Activated gamma-delta T cell (primary cell): ENCODE data around the gene GABRG3.

Source experiments
- DNase-seq: peaks from one replicate; lab custom pipeline; 2025; lab: John Stamatoyannopoulos, UW

GABRG3 gene

GRCh38 chr15:27101982-27102381 is 131.0 kb downstream of the GABRG3 start:
- DNase-seq, result no peak

DNA sequence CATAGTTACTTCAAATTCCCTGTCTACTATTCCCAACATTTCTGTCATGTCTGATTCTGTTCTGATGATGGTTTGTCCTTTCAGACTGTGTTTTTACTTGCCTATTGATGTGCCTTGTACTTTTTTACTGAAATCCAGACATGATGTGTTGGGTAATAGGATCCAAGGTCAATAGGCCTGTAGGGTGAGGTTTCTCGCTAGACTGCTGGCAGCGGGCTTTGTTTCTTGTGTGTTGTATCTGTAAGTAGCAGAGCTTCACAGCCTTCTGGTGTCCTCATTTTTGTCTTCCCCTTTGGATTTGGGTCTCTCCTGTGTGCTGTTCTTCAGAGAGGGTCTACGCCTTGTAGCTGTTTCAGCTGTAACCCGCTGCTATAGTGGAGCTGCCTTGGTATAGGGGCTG is 140.3 kb downstream of the GABRG3 start:
- DNase-seq, result no peak

GRCh38 chr15:27114473-27114872 is 143.5 kb downstream of the GABRG3 start:
- no peak for DNase-seq

DNA sequence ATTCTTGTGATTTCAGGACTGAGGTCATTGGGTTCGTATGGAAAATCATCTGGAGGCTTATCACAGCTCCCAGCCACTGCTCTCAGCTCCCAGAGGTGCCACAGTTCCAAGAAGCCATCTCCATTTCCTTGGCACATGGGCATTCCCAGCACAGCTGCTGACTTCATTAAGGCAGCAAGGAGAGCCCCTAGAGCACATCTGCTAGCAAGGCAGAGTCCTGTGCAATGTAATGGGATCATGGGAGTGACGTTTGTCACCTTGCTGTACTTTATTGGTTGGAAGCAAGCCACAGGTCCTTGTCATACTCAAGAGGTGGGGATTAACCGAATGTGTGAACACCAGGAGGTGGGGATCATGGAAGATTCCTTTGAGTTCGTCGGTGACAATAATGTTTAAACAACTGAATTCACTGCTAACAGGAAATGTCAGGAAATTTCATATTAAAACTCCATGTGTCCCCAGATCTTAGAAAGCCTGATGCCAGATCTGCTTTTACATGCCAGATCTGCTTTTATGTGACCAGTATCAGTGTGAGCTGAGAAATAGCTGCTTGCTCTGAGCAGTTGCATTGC is 148.8 kb downstream of the GABRG3 start:
- no peak for DNase-seq

DNA sequence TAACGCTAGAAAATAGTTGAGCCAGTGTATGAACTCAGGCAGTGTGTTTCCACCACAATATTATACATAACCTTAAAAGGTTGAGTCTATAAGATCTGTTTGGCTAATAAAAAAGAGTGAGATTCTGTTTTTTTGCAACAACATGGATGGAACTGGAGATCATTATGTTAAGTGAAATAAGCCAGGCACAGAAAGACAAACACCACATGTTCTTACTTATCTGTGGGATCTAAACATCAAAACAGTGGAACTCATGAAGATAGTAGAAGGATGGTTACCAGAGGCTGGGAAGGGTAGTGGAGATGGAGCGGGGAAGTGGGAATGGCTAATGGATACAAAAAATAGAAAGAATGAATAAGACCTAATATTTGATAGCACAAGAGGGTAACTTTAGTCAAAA is 150.7 kb downstream of the GABRG3 start:
- no peak for DNase-seq

- DNase-seq, result no peak
Observed at GRCh38 chr15:27123291-27123690, 152.3 kb downstream of the GABRG3 start.

DNA sequence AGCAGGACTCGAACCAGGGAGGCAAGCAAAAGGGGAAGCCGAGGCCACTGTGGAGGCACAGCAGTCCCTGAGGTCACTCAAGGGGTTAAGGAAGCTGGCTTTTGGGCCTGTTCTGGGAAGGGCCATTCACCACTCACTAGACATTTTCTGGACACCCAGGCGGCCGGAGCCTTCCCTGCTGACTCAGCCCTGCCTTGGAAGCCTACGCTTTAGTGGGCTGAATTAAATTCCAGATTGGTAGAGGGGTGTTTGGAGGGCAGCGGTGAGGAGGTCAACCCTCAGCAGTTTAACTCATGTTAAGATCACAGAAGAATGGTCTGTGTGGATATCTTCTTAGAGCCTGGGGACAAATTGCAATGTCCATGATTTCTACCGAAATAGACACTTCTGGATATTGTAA is 152.8 kb downstream of the GABRG3 start:
- no peak for DNase-seq

- DNase-seq, result no peak
Observed at GRCh38 chr15:27124287-27124871, 153.4 kb downstream of the GABRG3 start.

DNA sequence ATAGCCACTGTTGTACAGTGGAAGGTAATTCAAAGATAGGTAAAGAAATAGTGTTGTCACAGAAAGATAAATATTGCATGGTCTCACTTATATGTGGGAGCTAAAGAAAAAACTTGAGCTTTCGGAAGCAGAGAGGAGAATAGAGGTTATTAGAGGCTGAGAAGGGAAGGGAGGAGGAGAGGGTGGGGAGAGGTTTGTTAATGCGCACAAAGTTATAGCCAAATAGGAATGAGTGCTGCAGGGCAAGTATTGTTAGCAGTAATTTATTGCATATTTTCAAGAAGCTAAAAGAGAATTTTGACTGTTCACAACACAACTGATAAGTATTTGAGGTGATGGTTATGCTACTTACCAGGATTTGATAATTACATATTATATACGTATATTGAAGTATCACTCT is 154.2 kb downstream of the GABRG3 start:
- no peak for DNase-seq

DNA sequence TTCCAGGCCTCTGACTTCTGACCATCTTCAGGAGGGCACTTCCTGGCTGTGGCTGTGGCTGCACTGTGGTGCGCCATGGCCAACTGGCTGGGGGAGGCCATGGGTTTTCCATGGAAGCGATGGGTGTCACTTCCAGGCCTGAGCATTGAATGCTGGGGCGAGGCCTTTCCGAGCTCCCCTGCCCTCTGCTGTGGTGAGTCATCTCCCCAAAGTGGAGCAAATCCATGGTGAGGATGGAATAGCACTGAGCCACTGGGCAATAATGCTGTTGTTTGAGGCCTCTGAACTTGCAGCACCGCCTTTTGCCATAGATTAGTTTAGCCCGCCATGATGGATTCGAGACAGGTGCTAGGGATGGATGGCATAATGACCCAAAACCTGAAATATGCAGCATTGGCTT is 155.5 kb downstream of the GABRG3 start:
- DNase-seq, result no peak

GRCh38 chr15:27127815-27128570 is 157.0 kb downstream of the GABRG3 start:
- no peak for DNase-seq

GRCh38 chr15:27133249-27133648 is 162.3 kb downstream of the GABRG3 start:
- DNase-seq, result no peak

- DNase-seq, result no peak
Observed at GRCh38 chr15:27134481-27134880, 163.5 kb downstream of the GABRG3 start.

DNA sequence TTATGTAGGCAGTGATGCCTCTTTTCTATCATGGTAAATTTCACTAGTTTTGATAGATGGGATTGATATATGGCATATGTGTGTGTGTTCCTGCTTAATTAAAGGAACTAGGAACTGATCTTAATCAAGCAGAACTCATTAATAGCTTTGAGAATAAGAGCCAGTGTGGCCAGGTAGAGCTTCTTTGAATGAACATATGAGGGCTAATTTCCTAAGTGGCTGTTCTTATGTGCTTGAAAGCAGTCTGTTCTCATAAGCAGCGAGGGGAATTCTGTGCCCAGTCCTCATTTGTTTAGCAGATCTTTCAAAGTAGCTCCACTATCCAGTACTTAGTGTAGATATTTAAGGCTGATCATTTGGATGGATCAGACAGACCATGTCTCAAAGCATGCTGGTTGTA is 164.2 kb downstream of the GABRG3 start:
- DNase-seq, result no peak

- no peak for DNase-seq
Observed at GRCh38 chr15:27137127-27137526, 166.1 kb downstream of the GABRG3 start.

- DNase-seq, result no peak
Observed at GRCh38 chr15:27165590-27165989, 194.6 kb downstream of the GABRG3 start.

GRCh38 chr15:27166917-27167316 is 195.9 kb downstream of the GABRG3 start:
- DNase-seq, result no peak

DNA sequence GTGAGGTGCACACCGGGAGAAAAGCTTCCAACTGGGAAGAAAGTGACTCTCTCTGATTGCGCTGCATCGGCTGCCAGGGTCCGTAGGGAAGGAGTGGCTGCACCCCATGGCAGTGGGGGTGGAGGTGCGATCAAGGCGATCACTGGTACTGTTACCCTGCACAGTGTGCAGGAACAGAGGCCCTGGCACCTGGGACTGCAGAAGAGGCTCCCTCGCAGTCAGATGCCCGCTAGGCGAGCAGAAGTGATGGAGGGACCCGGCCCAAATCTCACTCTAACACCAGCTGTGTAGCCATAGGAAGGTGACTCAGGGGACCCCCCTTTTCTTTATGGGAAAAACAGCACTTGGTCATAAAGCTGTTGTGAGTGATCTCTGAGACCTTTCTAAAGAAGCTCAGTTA is 196.8 kb downstream of the GABRG3 start:
- DNase-seq, result no peak

- DNase-seq, result no peak
Observed at GRCh38 chr15:27170851-27171250, 199.9 kb downstream of the GABRG3 start.

GRCh38 chr15:27172821-27173220 is 201.8 kb downstream of the GABRG3 start:
- no peak for DNase-seq

DNA sequence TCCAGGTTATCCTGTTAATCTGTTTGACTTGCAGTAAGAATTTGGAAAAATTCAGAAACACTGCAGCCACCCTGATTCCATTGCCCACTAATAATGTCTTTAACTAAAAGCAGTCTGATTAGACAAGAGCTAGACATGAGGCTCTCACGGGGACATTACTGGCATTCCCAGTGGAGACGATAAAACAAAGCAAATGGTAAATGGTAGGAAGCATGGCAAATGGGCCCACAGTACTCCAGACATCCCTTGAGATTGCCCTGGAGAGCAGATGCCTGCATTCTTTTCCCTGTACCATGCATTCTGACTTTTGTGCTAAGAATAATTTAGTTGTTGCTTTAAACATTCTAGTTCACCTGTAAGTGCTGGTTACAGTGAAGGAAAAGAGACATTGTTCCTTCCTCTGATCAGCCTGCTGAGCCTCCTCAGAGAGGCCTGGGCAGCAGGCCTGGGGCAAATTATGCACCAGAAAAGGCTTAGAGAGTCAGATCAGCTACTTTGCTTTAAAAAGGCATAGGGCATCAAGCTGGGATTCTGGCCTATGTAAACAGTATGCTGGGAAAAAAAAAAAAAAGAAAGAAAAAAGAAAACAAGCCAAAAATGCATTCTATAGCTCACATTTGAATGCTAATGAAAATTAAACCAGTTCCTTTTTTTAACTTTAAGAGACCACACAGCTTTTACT is 204.6 kb downstream of the GABRG3 start:
- DNase-seq, result no peak

GRCh38 chr15:27176785-27177406 is 205.9 kb downstream of the GABRG3 start:
- DNase-seq, result no peak
